Astrocyte (in vitro differentiated cells and primary cell): ENCODE data around the gene SMCO1. TPM values are rescaled to one million over a fixed set of nuclear protein-coding genes. Genes with fewer than 3 reads are reported as not detected.
"Not testable (repeated sequence)": the region's sequence is repeated elsewhere in the genome, so short reads cannot be mapped to it uniquely, and the experiment has no call there.

Source experiments
- DNase-seq: peaks from one replicate; pipeline ENCODE4 v3.0.0-alpha.2; 2010; ENCODE audit warnings: low read depth
- FAIRE-seq: peaks from 2 replicates; lab custom pipeline; 2011; peaks lifted over from hg19 to GRCh38; lab: Jason Lieb, UNC
- H2AFZ ChIP-seq: 2 replicates; pipeline ENCODE4 v1.6.0; 2012; ENCODE audit warnings: low read depth, low read length, inconsistent platforms
- H3K27ac ChIP-seq: 2 replicates; pipeline ENCODE4 v1.5.1; 2011; ENCODE audit warnings: low read depth, low read length, inconsistent platforms
- H3K27me3 ChIP-seq: 2 replicates; pipeline ENCODE4 v1.6.0; 2011; ENCODE audit warnings: low read length, inconsistent platforms; ENCODE audit not compliant: insufficient read depth
- H3K36me3 ChIP-seq: 2 replicates; pipeline ENCODE4 v1.5.1; 2011; ENCODE audit warnings: low read length, inconsistent platforms; ENCODE audit not compliant: insufficient read depth
- H3K4me1 ChIP-seq: 2 replicates; pipeline ENCODE4 v1.5.1; 2011; ENCODE audit warnings: low read length, inconsistent platforms; ENCODE audit not compliant: insufficient read depth
- H3K4me2 ChIP-seq: 2 replicates; pipeline ENCODE4 v1.6.0; 2012; ENCODE audit warnings: low read length, inconsistent platforms
- H3K4me3 ChIP-seq: 2 replicates; pipeline ENCODE4 v1.5.1; 2011; ENCODE audit warnings: low read depth, mild to moderate bottlenecking, low read length, inconsistent platforms; ENCODE audit not compliant: insufficient read depth
- H3K79me2 ChIP-seq: 2 replicates; pipeline ENCODE4 v1.6.0; 2012; ENCODE audit warnings: mild to moderate bottlenecking, low read length, inconsistent platforms; ENCODE audit not compliant: insufficient read depth
- H3K9ac ChIP-seq: 2 replicates; pipeline ENCODE4 v1.6.0; 2012; ENCODE audit warnings: mild to moderate bottlenecking, low read length, inconsistent platforms
- H3K9me3 ChIP-seq: 2 replicates; pipeline ENCODE4 v1.5.1; 2012; ENCODE audit warnings: low read depth, mild to moderate bottlenecking, low read length, inconsistent platforms; ENCODE audit not compliant: insufficient read depth
- H4K20me1 ChIP-seq: 2 replicates; pipeline ENCODE4 v1.6.0; 2012; ENCODE audit warnings: low read length, inconsistent platforms; ENCODE audit not compliant: insufficient read depth
- H3K27ac Mint-ChIP-seq: one replicate; pipeline ENCODE4 v1.8.0; 2021; ENCODE audit warnings: mild to moderate bottlenecking, mixed read lengths; ENCODE audit not compliant: unreplicated experiment
- H3K27me3 Mint-ChIP-seq: one replicate; pipeline ENCODE4 v1.8.0; 2021; ENCODE audit warnings: low read depth, mixed read lengths; ENCODE audit not compliant: unreplicated experiment
- H3K36me3 Mint-ChIP-seq: one replicate; pipeline ENCODE4 v1.8.0; 2021; ENCODE audit warnings: low read depth, mixed read lengths; ENCODE audit not compliant: unreplicated experiment
- H3K4me1 Mint-ChIP-seq: one replicate; pipeline ENCODE4 v1.8.0; 2021; ENCODE audit warnings: low read depth, mixed read lengths; ENCODE audit not compliant: unreplicated experiment
- H3K4me3 Mint-ChIP-seq: one replicate; pipeline ENCODE4 v1.8.0; 2021; ENCODE audit warnings: mild to moderate bottlenecking, moderate library complexity, mixed read lengths; ENCODE audit not compliant: unreplicated experiment
- H3K9me3 Mint-ChIP-seq: one replicate; pipeline ENCODE4 v1.8.0; 2021; ENCODE audit warnings: mild to moderate bottlenecking, mixed read lengths; ENCODE audit not compliant: unreplicated experiment
- CTCF ChIP-seq: IDR thresholded peaks from 2 replicates; pipeline ENCODE4 v1.5.1; 2011; ENCODE audit warnings: low read depth, mild to moderate bottlenecking, inconsistent platforms, low read length, moderate library complexity; ENCODE audit not compliant: insufficient read depth
- EZH2 ChIP-seq: IDR thresholded peaks from 2 replicates; pipeline ENCODE4 v1.6.1; 2012; ENCODE audit warnings: mild to moderate bottlenecking, low read length, inconsistent platforms; ENCODE audit not compliant: insufficient read depth
- total RNA-seq: library from RNA; stranded (reverse); gene quantifications from 2 replicates; pipeline ENCODE4 v1.2.1, GENCODE V29; 2021

SMCO1 gene
- total RNA-seq, 1 donor from 2014 or later = not detected

- no peak for FAIRE-seq
- H3K36me3 ChIP-seq = no peaks in the 10 kb centered on the region
Observed at GRCh38 chr3:196525141-196525540, 10.0 kb upstream of the SMCO1 start.

GRCh38 chr3:196524527-196524926 is 9.4 kb upstream of the SMCO1 start:
- H3K27ac ChIP-seq = no peak overlapping the region
- TF ChIP-seq EZH2 (no peak), CTCF (no peak)
- no peak overlapping the region for H3K9ac ChIP-seq

More at GRCh38 chr3:196525141-196525540, 10.0 kb upstream of the SMCO1 start:
- no peaks in the 10 kb centered on the region for H3K27me3 Mint-ChIP-seq
- no peak overlapping the region for H3K9ac ChIP-seq
- H3K27ac Mint-ChIP-seq = no peak overlapping the region
- no peaks in the 10 kb centered on the region for H3K79me2 ChIP-seq
- no peak overlapping the region for H3K4me3 Mint-ChIP-seq
- TF ChIP-seq CTCF (no peak), EZH2 (no peak)
- no peak overlapping the region for H3K27ac ChIP-seq
- no peaks in the 10 kb centered on the region for H3K27me3 ChIP-seq
- H2AFZ ChIP-seq = no peak overlapping the region
- H3K36me3 Mint-ChIP-seq = peaks cover 3% of the 10 kb centered on the region
- H3K4me2 ChIP-seq = no peak overlapping the region
- H4K20me1 ChIP-seq = no peaks in the 10 kb centered on the region
- peaks cover 4% of the 10 kb centered on the region for H3K4me1 Mint-ChIP-seq
- peaks cover 4% of the 10 kb centered on the region for H3K9me3 ChIP-seq
- peaks cover 19% of the 10 kb centered on the region for H3K9me3 Mint-ChIP-seq
- H3K4me3 ChIP-seq = no peak overlapping the region
- no peak for DNase-seq
- peaks cover 3% of the 10 kb centered on the region for H3K4me1 ChIP-seq

GRCh38 chr3:196523841-196524240 is 8.7 kb upstream of the SMCO1 start:
- no peak overlapping the region for H3K27ac Mint-ChIP-seq
- Histone ChIP-seq H3K9ac (no peak overlapping the region), H3K4me1 (peaks cover 3% of the 10 kb centered on the region), H2AFZ (no peak overlapping the region), H3K79me2 (no peaks in the 10 kb centered on the region), H3K4me2 (no peak overlapping the region), H3K36me3 (no peaks in the 10 kb centered on the region), H4K20me1 (no peaks in the 10 kb centered on the region), H3K9me3 (peaks cover 16% of the 10 kb centered on the region), H3K27ac (no peak overlapping the region), H3K27me3 (no peaks in the 10 kb centered on the region), H3K4me3 (no peak overlapping the region)
- no peak overlapping the region for H3K4me3 Mint-ChIP-seq
- no peak for DNase-seq
- no peaks in the 10 kb centered on the region for H3K27me3 Mint-ChIP-seq
- H3K4me1 Mint-ChIP-seq = peaks cover 4% of the 10 kb centered on the region
- peaks cover 3% of the 10 kb centered on the region for H3K36me3 Mint-ChIP-seq
- no peak for FAIRE-seq
- TF ChIP-seq CTCF (no peak), EZH2 (no peak)
- H3K9me3 Mint-ChIP-seq = peaks cover 25% of the 10 kb centered on the region

More at GRCh38 chr3:196524527-196524926, 9.4 kb upstream of the SMCO1 start:
- no peaks in the 10 kb centered on the region for H3K27me3 ChIP-seq
- H2AFZ ChIP-seq = no peak overlapping the region
- Mint-ChIP-seq H3K9me3 (peaks cover 20% of the 10 kb centered on the region), H3K27me3 (no peaks in the 10 kb centered on the region), H3K27ac (no peak overlapping the region), H3K36me3 (peaks cover 3% of the 10 kb centered on the region), H3K4me1 (peaks cover 4% of the 10 kb centered on the region), H3K4me3 (no peak overlapping the region)
- FAIRE-seq = no peak
- no peak for DNase-seq
- H3K9me3 ChIP-seq = peaks cover 10% of the 10 kb centered on the region
- no peak overlapping the region for H3K4me2 ChIP-seq
- H3K4me3 ChIP-seq = no peak overlapping the region
- H3K4me1 ChIP-seq = peaks cover 3% of the 10 kb centered on the region
- H3K36me3 ChIP-seq = no peaks in the 10 kb centered on the region
- no peaks in the 10 kb centered on the region for H4K20me1 ChIP-seq
- no peaks in the 10 kb centered on the region for H3K79me2 ChIP-seq

GRCh38 chr3:196521291-196521690 is 6.1 kb upstream of the SMCO1 start:
- FAIRE-seq, H3K27me3 Mint-ChIP-seq, H4K20me1 ChIP-seq: not testable (repeated sequence)

More at GRCh38 chr3:196521291-196521690, 6.1 kb upstream of the SMCO1 start:
- DNase-seq, H3K27ac ChIP-seq, H3K27me3 ChIP-seq, H3K4me1 Mint-ChIP-seq, H3K36me3 Mint-ChIP-seq, H3K27ac Mint-ChIP-seq, H3K9ac ChIP-seq, H3K4me3 Mint-ChIP-seq, H3K36me3 ChIP-seq, H3K79me2 ChIP-seq, H2AFZ ChIP-seq, H3K4me1 ChIP-seq, H3K4me2 ChIP-seq, H3K4me3 ChIP-seq: not testable (repeated sequence)
- peaks cover 27% of the 10 kb centered on the region for H3K9me3 ChIP-seq
- peaks cover 30% of the 10 kb centered on the region for H3K9me3 Mint-ChIP-seq
